Measurements from ENCODE around the gene ADAM11.
"Not testable (repeated sequence)": the region's sequence is repeated elsewhere in the genome, so short reads cannot be mapped to it uniquely, and the experiment has no call there.

The ADAM11 gene

GRCh38 chr17:44754276-44754675, 4.5 kb upstream of the ADAM11 start:
- TF ChIP-seq CTCF (IDR thresholded peaks at IDR 0.05; ENCODE audit: low read depth, low read length) = no peak
- Histone ChIP-seq H3K9me3 (ENCODE audit: severe bottlenecking) (no peaks in the 10 kb centered on the region), H3K27ac (no peak overlapping the region), H3K27me3 (ENCODE audit: insufficient read depth, low read depth, severe bottlenecking) (no peaks in the 10 kb centered on the region), H3K4me3 (ENCODE audit: low read depth, low read length) (no peak overlapping the region), H3K36me3 (peaks cover 24% of the 10 kb centered on the region)
- DNase-seq = no peak

GRCh38 chr17:44755180-44755579, 3.6 kb upstream of the ADAM11 start:
- not testable (repeated sequence) for DNase-seq; H3K9me3 ChIP-seq (ENCODE audit: severe bottlenecking); H3K27ac ChIP-seq; H3K4me3 ChIP-seq (ENCODE audit: low read depth, low read length); H3K27me3 ChIP-seq (ENCODE audit: insufficient read depth, low read depth, severe bottlenecking)
- peaks cover 21% of the 10 kb centered on the region for H3K36me3 ChIP-seq

- TF ChIP-seq CTCF (IDR thresholded peaks at IDR 0.05; ENCODE audit: low read depth, low read length) = no peak
- Histone ChIP-seq H3K4me3 (ENCODE audit: low read depth, low read length) (no peak overlapping the region), H3K9me3 (ENCODE audit: severe bottlenecking) (no peaks in the 10 kb centered on the region), H3K27ac (no peak overlapping the region), H3K36me3 (peaks cover 4% of the 10 kb centered on the region; the same call in 1 of the 2 replicates), H3K27me3 (ENCODE audit: insufficient read depth, low read depth, severe bottlenecking) (no peaks in the 10 kb centered on the region)
- DNase-seq = no peak
These were observed 1.5 kb upstream of the ADAM11 start for GRCh38 chr17:44757045-44757917.

DNA sequence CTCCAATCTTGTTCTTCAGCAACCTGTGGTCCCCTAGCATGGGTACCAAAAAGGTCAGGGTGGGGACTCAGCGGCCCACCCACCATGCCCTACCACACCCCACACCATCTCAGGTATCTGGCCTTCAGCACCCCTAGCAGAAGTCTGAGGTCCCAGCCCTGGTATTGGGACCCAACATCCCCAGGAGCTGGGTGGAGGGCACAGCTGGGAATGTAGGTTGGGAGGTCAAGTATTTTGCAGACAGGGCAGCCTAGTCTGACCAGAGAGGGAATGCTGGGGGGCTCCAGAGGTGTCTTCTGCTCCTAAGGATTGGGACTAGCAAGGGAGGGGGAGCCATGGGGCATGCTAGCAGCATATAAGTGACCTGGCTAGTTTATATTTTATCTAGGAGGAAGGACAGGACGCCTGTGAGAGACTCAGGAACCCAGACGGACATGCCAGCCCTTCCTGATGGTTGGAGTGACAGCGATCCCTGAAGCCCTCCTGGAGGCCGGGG, 822 bp upstream of the ADAM11 start:
- Histone ChIP-seq H3K36me3 (0 out of 2 replicates have a peak, but pooled peaks cover 3% of the 10 kb centered on the region), H3K4me3 (ENCODE audit: low read depth, low read length) (no peak overlapping the region), H3K27ac (no peak overlapping the region), H3K9me3 (ENCODE audit: severe bottlenecking) (no peaks in the 10 kb centered on the region), H3K27me3 (ENCODE audit: insufficient read depth, low read depth, severe bottlenecking) (no peaks in the 10 kb centered on the region)
- no peak for DNase-seq
- no peak for TF ChIP-seq CTCF (IDR thresholded peaks at IDR 0.05; ENCODE audit: low read depth, low read length)

DNA sequence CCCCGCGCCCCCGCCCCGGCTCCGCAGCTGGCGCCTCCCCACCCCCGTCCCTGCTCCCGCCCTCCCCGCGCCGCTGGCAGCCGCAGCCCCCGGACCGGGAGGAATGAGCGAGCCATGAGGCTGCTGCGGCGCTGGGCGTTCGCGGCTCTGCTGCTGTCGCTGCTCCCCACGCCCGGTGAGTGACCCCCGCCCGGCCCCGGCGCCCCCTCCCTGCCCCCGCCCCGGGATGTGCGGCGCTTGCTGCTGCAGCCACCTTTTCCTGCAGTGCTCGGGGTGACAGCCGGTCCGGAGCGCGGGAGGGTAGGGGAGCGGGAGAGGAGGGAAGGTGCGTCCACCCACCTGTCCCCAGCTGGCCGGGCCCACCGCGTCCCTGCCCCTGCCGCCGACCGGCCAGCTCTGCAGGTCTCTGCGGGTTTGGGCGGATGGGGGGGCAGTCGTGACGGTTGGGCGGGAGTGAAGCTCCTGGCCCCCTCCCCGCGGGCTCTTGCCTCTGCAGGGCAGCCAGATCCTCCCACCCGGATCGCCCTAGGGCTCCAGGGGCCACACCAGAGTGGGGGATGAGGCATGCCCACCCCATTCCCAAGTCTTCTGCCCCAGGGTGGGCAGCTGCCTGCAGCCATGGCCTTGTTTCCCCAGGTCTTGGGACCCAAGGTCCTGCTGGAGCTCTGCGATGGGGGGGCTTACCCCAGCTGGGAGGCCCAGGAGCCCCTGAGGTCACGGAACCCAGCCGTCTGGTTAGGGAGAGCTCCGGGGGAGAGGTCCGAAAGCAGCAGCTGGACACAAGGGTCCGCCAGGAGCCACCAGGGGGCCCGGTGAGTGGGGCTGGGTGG, 513 bp downstream of the ADAM11 start:
- TF ChIP-seq CTCF (IDR thresholded peaks at IDR 0.05; ENCODE audit: low read depth, low read length) = peak; percentile 63
- Histone ChIP-seq H3K27me3 (ENCODE audit: insufficient read depth, low read depth, severe bottlenecking) (no peaks in the 10 kb centered on the region), H3K36me3 (0 out of 2 replicates have a peak, but pooled peaks cover 3% of the 10 kb centered on the region), H3K27ac (peak overlapping the region; percentile 8; the same call in 1 of the 2 replicates), H3K4me3 (ENCODE audit: low read depth, low read length) (peak overlapping the region; percentile 62), H3K9me3 (ENCODE audit: severe bottlenecking) (no peaks in the 10 kb centered on the region)
- DNase-seq = peak; percentile 73

DNA sequence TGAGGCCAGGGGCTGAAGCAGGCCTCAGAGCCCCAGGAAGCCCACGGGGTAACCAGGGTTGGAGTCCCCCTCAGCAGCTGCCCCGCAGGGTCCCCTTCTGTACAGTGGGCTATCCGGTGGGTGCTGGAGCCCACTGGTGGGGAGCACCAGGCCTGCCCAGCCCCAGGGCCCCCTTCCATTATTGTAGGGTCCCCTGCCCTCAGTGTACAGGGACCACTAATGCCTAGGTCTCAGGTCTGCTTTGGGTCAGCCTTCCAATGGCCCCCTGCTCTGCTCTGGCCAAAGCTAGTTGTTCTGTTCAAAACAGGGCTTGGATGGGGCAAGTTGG, 1.1 kb downstream of the ADAM11 start:
- Histone ChIP-seq H3K27ac (peak overlapping the region; percentile 8; the same call in 1 of the 2 replicates), H3K4me3 (ENCODE audit: low read depth, low read length) (peak overlapping the region; percentile 62), H3K9me3 (ENCODE audit: severe bottlenecking) (no peaks in the 10 kb centered on the region), H3K27me3 (ENCODE audit: insufficient read depth, low read depth, severe bottlenecking) (no peaks in the 10 kb centered on the region), H3K36me3 (0 out of 2 replicates have a peak, but pooled peaks cover 3% of the 10 kb centered on the region)
- no peak for DNase-seq
- TF ChIP-seq CTCF (IDR thresholded peaks at IDR 0.05; ENCODE audit: low read depth, low read length) = no peak

Measured in WERI-Rb-1 (cell line).